GM03348 (cell line): ENCODE measurements around the gene CIAO2A.
"Not testable (repeated sequence)": the region's sequence is repeated elsewhere in the genome, so short reads cannot be mapped to it uniquely, and the experiment has no call there.

ENCODE experiments used
- DNase-seq: peaks from one replicate; pipeline ENCODE4 v3.0.0; 2012; ENCODE audit warnings: low spot score

CIAO2A gene

GRCh38 chr15:64071931-64072765 is 21.5 kb downstream of the CIAO2A start:
- no peak for DNase-seq

GRCh38 chr15:64070965-64071851 is 22.4 kb downstream of the CIAO2A start:
- peak; percentile 83 for DNase-seq

DNA sequence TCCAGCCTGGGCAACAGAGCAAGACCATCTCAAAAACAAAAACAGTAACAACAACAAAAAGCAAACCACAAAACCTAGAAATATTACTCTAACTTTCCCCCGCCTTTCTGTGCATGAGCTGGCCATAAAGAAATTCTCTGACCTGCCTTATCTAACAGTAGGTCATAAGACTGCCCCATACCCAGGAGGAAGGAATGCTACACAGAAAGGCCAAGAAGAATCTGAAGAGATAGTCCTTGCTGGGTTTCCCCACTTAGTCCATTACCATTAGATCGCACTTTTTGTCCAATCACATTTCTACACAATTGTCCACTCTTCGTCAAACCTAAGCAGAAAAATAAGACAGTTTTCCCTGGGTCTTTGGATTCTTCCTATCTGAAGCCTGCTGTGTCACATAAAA is 23.5 kb downstream of the CIAO2A start:
- no peak for DNase-seq

DNA sequence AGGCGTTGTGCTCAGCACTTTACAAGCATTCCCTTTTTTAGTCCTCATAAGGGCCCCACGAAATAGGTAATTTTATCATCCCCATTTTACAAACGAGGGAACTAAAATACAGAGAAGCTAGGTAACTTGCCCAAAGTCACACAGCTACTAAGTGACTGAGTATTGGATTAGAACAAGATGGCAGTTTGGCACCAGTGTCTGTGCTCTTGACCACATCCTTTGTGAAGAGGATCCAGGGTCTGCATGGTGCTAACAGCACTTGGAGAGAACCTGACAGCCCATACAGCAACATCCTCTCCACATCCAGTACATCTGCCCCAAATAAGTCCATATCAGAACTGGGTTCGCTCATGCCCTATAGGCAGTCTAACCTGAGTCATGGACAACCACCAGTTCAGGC is 25.5 kb downstream of the CIAO2A start:
- no peak for DNase-seq

DNA sequence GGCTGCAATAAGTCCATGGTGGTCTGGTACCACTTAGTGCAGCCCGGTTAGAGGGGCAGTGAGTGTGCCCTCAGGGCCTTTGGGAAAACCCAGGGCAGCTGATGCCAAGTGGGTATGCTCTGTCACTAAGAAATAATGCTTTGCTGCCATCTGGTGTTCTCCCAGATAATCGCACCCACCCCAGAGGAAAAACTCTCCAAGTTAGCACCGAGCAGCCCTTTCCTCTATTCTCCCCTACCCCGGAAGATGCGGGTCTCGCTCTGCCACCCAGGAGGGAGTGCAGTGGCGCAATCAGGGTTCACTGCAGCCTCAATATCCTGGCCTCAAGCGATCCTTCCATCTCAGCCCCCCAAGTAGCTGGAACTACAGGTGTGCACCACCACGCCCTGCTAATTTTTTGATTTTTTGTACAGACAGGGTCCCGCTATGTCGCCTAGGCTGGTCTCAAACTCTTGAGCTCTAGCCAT is 26.0 kb downstream of the CIAO2A start:
- peak; percentile 84 for DNase-seq

DNA sequence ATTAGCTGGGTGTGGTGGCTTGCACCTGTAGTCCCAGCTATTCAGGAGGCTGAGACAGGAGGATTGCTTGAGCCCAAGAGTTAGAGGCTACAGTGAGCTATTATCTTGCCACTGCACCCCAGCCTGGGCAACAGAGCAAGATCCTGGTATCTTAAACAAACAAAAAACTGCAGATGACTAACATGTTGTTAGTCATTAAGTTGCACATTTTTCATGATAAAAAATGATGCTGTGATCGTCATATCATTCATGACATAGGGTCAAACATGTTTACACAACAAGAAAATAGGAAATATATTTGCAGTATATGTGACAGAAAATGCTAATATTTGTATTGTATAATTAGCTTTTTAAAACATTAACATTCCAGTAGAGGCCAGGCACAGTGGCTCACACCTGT is 27.2 kb downstream of the CIAO2A start:
- no peak for DNase-seq

DNA sequence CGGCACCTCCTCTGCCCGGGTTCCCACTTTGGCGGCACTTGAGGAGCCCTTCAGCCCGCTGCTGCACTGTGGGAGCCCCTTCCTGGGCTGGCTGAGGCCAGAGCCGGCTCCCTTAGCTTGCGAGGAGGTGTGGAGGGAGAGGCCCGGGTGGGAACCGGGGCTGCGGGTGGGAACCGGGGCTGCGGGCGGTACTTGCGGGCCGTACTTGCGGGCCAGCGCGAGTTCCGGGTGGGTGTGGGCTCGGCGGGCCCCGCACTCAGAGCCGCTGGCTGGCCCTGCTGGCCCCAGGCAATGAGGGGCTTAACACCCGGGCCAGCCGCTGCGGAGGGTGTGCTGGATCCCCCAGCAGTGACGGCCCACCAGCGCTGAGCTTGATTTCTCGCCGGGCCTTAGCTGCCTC is 32.9 kb downstream of the CIAO2A start:
- no peak for DNase-seq

DNA sequence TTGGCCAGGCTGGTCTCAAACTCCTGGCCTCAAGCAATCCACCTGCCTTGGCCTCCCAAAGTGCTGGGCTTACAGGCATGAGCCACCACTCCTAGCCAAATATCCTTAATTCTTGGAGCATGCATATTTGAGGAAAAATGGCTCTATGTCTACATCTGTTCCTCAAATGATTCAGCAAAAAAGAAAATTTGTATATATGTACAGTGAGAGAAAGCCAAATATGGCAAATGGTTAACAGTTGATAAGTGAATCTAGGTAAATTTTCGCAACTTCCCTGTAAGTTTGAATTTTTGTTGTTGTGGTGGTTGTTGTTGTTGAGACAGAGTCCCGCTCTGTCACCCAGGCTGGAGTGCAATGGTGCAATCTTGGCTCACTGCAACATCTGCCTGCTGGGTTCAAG is 34.5 kb downstream of the CIAO2A start:
- DNase-seq, result not testable (repeated sequence)

- DNase-seq, result no peak
Observed at GRCh38 chr15:64058279-64058678, 35.4 kb downstream of the CIAO2A start.

- not testable (repeated sequence) for DNase-seq
Observed at GRCh38 chr15:64053674-64054073, 40.0 kb downstream of the CIAO2A start.

DNA sequence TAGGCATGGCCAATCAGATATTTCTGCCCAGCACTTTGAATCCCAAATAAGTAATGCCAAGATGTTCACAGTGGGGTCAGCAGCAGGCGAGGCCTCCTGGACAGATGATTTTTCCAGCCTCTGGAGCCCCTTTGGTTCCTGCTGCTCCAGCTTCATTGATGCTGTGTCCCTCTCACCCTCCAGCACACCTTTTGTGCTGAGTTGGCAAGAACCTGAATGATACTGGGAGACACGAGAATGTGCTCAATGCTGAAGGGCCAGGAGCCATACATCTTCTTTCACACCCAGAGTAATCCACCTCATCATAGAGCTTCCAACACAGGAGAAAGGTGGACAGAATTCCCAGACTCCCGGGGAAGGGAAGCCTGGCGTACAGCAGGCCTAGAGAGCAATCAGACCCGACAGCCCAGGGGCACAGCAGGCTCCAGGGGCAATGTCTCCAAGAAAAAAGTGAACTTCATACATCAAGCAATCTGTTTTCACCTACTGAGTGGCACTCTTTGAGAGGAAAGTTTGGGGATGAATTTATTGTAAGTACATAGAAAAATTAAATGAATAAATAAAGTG is 40.6 kb downstream of the CIAO2A start:
- DNase-seq, result no peak

- no peak for DNase-seq
Observed at GRCh38 chr15:64051407-64052259, 42.0 kb downstream of the CIAO2A start.

DNA sequence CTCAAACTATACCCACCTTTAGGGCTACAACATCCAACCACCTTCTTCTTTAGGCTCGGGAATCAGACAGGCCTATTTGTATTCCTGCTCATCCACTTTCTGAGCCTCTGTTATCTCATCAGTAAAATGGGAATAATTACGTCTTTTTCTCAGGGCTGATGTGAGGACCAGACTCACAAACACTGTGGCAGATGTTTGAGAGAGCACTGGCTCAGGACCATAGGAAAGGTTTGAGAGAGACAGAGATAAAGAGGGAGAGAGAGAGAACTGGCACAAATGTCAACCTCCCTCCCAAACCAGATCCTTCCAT is 42.6 kb downstream of the CIAO2A start:
- no peak for DNase-seq

DNA sequence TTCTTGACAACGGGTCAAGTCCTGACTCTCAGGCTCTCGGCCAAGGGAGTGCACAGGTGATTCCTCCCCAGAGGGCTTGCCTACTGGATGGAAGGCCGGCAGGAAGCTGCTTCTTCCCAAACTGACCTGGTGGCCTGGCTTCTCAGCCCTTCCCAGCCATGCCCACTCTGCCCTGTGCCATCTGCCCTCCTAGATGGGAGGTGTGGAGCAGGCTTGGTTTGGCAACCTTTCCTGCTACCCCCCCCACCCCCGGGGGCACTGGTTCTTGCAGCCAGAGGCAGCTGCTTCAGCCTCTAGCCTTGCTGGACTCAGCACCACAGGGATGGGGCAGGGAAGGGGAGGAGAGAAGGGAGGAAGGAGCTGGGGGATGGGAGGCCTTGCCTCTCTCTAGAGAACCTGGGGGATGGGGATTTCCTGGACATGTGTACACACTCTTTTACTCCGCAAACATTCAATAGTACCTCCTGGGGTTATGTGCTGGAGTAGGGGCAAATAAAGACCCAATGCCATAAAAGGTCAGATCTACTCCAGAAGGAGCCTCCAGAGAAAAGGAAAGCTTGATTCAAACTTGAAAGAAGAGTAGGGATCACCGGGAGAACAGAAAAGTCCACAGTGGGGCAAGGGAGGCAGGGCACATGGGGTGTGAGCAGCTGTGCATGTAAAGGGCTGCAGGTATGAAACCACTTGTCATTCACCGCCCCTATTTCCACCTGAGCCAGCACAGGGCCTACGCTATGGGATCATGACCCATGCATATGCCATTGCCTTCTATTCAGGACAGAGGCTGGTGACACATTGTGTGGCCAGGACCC is 43.2 kb downstream of the CIAO2A start:
- no peak for DNase-seq

GRCh38 chr15:64048781-64049460 is 44.7 kb downstream of the CIAO2A start:
- no peak for DNase-seq

GRCh38 chr15:64046421-64047153 is 47.1 kb downstream of the CIAO2A start, which contains the start of gene DAPK2:
Gene DAPK2, minus strand, starts transcription at chr15:64046485. Its CDS starts 6,224 bp downstream, at chr15:64040261.
- DNase-seq, result peak; percentile 97

DNA sequence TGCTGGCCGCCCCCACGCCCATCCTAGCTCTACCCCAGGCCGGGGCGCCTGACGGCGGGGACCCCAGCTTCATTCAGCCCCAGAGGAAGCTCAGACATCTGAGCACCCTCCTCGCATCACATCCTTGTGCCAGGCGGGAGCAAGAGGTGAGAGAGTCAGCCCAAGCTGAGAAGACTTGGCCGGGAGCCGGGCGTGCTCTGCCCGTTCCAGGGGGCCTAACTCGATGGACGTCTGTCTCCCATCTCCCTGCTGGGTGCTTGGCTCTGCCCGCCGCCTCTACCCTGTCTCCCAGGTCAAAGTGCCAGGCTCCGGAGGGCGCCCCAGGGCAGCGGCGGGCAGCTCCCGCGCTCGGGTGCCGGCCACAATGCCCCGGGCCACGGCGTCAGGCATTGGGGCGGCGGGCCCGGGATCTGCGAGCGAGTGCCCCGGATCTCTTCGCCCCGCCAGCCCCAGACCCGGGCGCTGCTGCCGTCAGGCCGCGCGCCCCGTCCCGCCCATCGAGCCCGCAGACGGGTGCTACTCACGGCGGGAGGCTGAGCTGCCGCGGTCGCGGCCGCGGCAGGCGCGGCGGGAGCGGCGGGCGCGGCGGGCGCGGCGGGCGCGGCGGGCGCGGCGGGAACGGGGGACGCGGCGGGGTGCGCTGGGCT is 47.7 kb downstream of the CIAO2A start:
- no peak for DNase-seq

- DNase-seq, result no peak
Observed at GRCh38 chr15:64045101-64045435, 48.6 kb downstream of the CIAO2A start.
